ENCODE data around the gene ZBTB5. TPM values are rescaled to one million over a fixed set of nuclear protein-coding genes. Genes with fewer than 3 reads are reported as not detected.

ZBTB5 gene
- total and polyA plus RNA-seq, 2 of the 4 experiments (the other 2 are of a cell fraction), result 6.3 to 9.1 TPM

DNA sequence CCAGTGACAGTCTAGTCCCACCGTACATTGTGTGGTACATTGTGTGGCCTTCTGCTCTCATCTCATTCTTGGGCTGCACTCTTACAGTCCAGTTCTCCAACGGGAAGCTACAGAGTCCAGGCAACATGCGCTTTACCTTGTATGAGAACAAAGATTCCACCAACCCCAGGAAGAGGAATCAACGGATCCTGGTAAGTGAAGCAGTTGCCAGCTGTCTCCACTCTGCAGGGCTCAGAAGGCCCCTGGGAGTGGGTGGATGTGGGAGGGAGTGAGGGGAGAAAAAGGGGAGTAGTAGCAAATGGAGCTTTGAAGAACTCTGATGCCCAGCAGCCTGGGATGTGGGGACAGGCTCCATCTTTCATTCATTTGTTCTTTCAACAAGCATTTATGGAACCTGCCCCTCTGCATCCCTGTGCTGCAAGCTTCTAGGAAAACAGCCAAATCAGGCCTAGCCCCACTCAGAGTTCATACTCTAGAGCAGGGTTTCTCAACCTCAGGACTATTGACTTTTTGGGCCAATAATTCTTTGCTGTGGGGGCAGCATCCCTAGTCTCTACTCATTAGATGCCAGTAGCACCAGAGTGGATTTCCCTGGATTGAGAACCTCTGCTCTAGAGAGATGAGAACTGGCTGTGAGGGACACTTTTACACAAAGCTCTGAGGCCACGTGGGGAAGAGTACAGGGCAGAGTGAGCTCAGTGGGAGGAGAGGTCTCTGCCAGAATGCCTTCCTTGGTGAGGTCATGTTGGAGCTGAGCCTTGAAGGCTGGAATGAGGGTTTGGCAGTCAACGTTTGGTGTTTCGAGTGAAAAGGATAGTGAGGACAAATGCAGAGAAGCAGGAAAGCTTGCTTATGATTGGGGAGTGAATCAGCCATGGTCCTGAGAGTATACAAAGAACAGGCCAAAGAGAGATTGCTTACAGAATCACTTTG lies 21.6 kb upstream of the ZBTB5 start:
- DNase-seq (peak; percentile 98), ATAC-seq (ENCODE audit: low read depth) (peak; percentile 71)
- Histone ChIP-seq H2BK20ac (ENCODE audit: low read depth, low read length) (no peak overlapping the region), H2BK120ac (ENCODE audit: low read depth, low read length) (peak overlapping the region; percentile 37), H3K27ac (ENCODE audit: insufficient read depth, low read length) (peak overlapping the region; percentile 76), H3K9ac (ENCODE audit: low read depth, low read length) (peak overlapping the region; percentile 59), H3K36me3 (ENCODE audit: control insufficient read depth, insufficient read depth, low read length) (peaks cover 6% of the 10 kb centered on the region), H3K23ac (ENCODE audit: low read depth, low read length) (peak overlapping the region; percentile 72), H3K9me3 (ENCODE audit: control insufficient read depth, insufficient read depth, low read length) (no peaks in the 10 kb centered on the region), H4K5ac (ENCODE audit: low read depth, low read length) (no peak overlapping the region), H3K4ac (ENCODE audit: low read depth, low read length) (peak overlapping the region; percentile 61), H2AK9ac (replicated peaks; ENCODE audit: low read depth, low read length, poor library complexity) (peak overlapping the region; percentile 98), H4K20me1 (ENCODE audit: insufficient read depth, low read length) (peaks cover 7% of the 10 kb centered on the region; the same call in 1 of the 2 replicates), H2BK15ac (ENCODE audit: low read depth, low read length) (no peak overlapping the region), H3K27me3 (ENCODE audit: control insufficient read depth, insufficient read depth, low read length) (no peaks in the 10 kb centered on the region), H3K79me1 (ENCODE audit: low read depth in 1 of 2, low read length in 2 of 2) (peaks cover 16 to 33% of the 10 kb centered on the region in 2 experiments; a peak in 3 of 4 replicates), H3K4me2 (ENCODE audit: low read depth, low read length) (peak overlapping the region; percentile 83), H2AFZ (replicated peaks; ENCODE audit: low read length, poor library complexity) (peak overlapping the region; percentile 81), H2BK5ac (ENCODE audit: low read depth, low read length, poor library complexity, severe bottlenecking) (peak overlapping the region; percentile 29), H2AK5ac (ENCODE audit: low read depth, low read length) (peak overlapping the region; percentile 77), H3K9me1 (ENCODE audit: insufficient read depth, low read length) (peaks cover 5% of the 10 kb centered on the region; the same call in 1 of the 2 replicates), H3K18ac (ENCODE audit: low read depth, low read length) (no peak overlapping the region), H3K14ac (replicated peaks; ENCODE audit: low read depth, low read length) (peak overlapping the region; percentile 79), H4K8ac (ENCODE audit: low read depth in 2 of 2, low read length in 2 of 2) (peak overlapping the region; percentile 2 to 56; a peak in 1 of 4 replicates), H3K4me1 (ENCODE audit: control insufficient read depth, insufficient read depth, low read length) (peaks cover 11% of the 10 kb centered on the region), H3K4me3 (ENCODE audit: insufficient read depth, low read depth, low read length) (peak overlapping the region; percentile 77), H4K91ac (ENCODE audit: insufficient read depth, low read depth, low read length) (peak overlapping the region; percentile 77), H3K56ac (ENCODE audit: extremely low read depth, insufficient read depth, low read length) (peak overlapping the region; percentile 54)
- intact Hi-C loops (cut with micrococcal nuclease), result loop anchor here (10.0 kb wide), 1 partner anchor 918 kb away; no protein-coding TSS in a partner anchor
- dilution Hi-C loops (cut with HindIII; ENCODE audit: low sequenced_read_pairs, unreplicated experiment), result no loop called here
- CTCF ChIA-PET, result interaction anchor here (0.7 kb wide), 1 partner anchor 72 kb away, joined by 4 read pairs; no protein-coding TSS in a partner anchor
- BruUV-seq (replicated peaks), result no TSS peak
- POLR2A ChIA-PET (ENCODE audit: unreplicated experiment), result interaction anchor here (1.1 kb wide), 2 partner anchors 8 to 21 kb away, joined by 3 read pairs; no protein-coding TSS in a partner anchor
- 0% methylated on average over 2 of the region's 7 CpGs; no CpG with 5 or more reads in 1 of the 2 experiments for WGBS, 2 experiments (ENCODE audit: extremely low coverage in 2 of 2, insufficient read length in 1 of 2)
- in situ Hi-C loops (cut with MboI; ENCODE audit: low sequenced_read_pairs), result loop anchor here (10.0 to 25.0 kb wide), 3 partner anchors 288 to 875 kb away; partner anchors contain the start of gene SHB
- TF ChIP-seq NFE2L2 (IDR thresholded peaks at IDR 0.05; ENCODE audit: low read depth, low read length) (no peak), RAD21 (IDR thresholded peaks at IDR 0.05; ENCODE audit: low read length) (no peak), MAFK (IDR thresholded peaks at IDR 0.05; ENCODE audit: low read depth, low read length) (0 out of 2 replicates have a peak, but pooled peaks have one; percentile 4), SMC3 (IDR thresholded peaks at IDR 0.05; ENCODE audit: low read depth, low read length) (no peak), FOS (IDR thresholded peaks at IDR 0.05; ENCODE audit: low read depth, low read length) (no peak), RCOR1 (IDR thresholded peaks at IDR 0.05; ENCODE audit: insufficient replicate concordance, low read length) (no peak), MXI1 (IDR thresholded peaks at IDR 0.05; ENCODE audit: borderline replicate concordance, low read depth, low read length) (peak; percentile 96), RFX5 (IDR thresholded peaks at IDR 0.05; ENCODE audit: low read depth, low read length) (no peak), POLR2A (IDR thresholded peaks at IDR 0.05; ENCODE audit: low read depth, low read length) (peak; percentile 73), BHLHE40 (IDR thresholded peaks at IDR 0.05; ENCODE audit: low read depth, low read length) (no peak)
- TF ChIP-seq, protein P1, sequence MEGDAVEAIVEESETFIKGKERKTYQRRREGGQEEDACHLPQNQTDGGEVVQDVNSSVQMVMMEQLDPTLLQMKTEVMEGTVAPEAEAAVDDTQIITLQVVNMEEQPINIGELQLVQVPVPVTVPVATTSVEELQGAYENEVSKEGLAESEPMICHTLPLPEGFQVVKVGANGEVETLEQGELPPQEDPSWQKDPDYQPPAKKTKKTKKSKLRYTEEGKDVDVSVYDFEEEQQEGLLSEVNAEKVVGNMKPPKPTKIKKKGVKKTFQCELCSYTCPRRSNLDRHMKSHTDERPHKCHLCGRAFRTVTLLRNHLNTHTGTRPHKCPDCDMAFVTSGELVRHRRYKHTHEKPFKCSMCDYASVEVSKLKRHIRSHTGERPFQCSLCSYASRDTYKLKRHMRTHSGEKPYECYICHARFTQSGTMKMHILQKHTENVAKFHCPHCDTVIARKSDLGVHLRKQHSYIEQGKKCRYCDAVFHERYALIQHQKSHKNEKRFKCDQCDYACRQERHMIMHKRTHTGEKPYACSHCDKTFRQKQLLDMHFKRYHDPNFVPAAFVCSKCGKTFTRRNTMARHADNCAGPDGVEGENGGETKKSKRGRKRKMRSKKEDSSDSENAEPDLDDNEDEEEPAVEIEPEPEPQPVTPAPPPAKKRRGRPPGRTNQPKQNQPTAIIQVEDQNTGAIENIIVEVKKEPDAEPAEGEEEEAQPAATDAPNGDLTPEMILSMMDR (conservative IDR thresholded peaks at IDR 0.05; ENCODE audit: low read depth, low read length), result no peak
- TF ChIP-seq, protein P2, sequence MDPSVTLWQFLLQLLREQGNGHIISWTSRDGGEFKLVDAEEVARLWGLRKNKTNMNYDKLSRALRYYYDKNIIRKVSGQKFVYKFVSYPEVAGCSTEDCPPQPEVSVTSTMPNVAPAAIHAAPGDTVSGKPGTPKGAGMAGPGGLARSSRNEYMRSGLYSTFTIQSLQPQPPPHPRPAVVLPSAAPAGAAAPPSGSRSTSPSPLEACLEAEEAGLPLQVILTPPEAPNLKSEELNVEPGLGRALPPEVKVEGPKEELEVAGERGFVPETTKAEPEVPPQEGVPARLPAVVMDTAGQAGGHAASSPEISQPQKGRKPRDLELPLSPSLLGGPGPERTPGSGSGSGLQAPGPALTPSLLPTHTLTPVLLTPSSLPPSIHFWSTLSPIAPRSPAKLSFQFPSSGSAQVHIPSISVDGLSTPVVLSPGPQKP (IDR thresholded peaks at IDR 0.05; ENCODE audit: borderline replicate concordance, low read depth, low read length), result no peak
- TF ChIP-seq, protein P3, sequence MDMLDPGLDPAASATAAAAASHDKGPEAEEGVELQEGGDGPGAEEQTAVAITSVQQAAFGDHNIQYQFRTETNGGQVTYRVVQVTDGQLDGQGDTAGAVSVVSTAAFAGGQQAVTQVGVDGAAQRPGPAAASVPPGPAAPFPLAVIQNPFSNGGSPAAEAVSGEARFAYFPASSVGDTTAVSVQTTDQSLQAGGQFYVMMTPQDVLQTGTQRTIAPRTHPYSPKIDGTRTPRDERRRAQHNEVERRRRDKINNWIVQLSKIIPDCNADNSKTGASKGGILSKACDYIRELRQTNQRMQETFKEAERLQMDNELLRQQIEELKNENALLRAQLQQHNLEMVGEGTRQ (IDR thresholded peaks at IDR 0.05; ENCODE audit: low read depth, low read length), result peak; percentile 89

Data from IMR-90 (cell line).